Stimulated activated effector memory CD8-positive, alpha-beta T cell treated with anti-CD3 and anti-CD28 coated beads, Interleukin-12 subunit alpha, Interleukin-12 subunit beta, amount 100 ng/mL, for 72 hours (primary cell): Measurements from ENCODE around the gene EPB41L1.

Experiments
- ATAC-seq: fragments of 150-1000 bp; cut with Tn5 transposase; 2 replicates; pipeline ENCODE4 v1.10.0; 2021
- DNase-seq, 2 donors: peaks; one replicate each; pipeline ENCODE4 v3.0.0; 2021 to 2022; ENCODE audit warnings: low spot score in 2 of 2
- H3K27ac Mint-ChIP-seq: one replicate; pipeline ENCODE4 v1.8.0; 2022; ENCODE audit warnings: mild to moderate bottlenecking, mixed read lengths
- H3K36me3 Mint-ChIP-seq: one replicate; pipeline ENCODE4 v1.8.0; 2022; ENCODE audit warnings: mild to moderate bottlenecking, mixed read lengths
- H3K4me1 Mint-ChIP-seq: one replicate; pipeline ENCODE4 v1.8.0; 2022; ENCODE audit warnings: mixed read lengths
- H3K4me3 Mint-ChIP-seq: one replicate; pipeline ENCODE4 v1.8.0; 2022; ENCODE audit warnings: mild to moderate bottlenecking, mixed read lengths
- H3K9me3 Mint-ChIP-seq: one replicate; pipeline ENCODE4 v1.8.0; 2022; ENCODE audit warnings: mixed read lengths

EPB41L1 gene

GRCh38 chr20:36235892-36236785 is 81.6 kb downstream of the EPB41L1 start, which contains the start of gene AAR2:
Gene AAR2 (plus strand): TSS chr20:36236478. CDS start chr20:36239869, 3,391 bp downstream.
- Mint-ChIP-seq H3K36me3 (peaks cover 42% of the 10 kb centered on the region), H3K9me3 (no peaks in the 10 kb centered on the region), H3K4me1 (peaks cover 25% of the 10 kb centered on the region), H3K4me3 (peak within 1 kb of the TSS; percentile 76), H3K27ac (peak within 1 kb of the TSS; percentile 96)
- ATAC-seq (peak; percentile 97), DNase-seq (peak; percentile 63 to 89)

- Mint-ChIP-seq H3K4me3 (peak overlapping the region; percentile 76), H3K9me3 (no peaks in the 10 kb centered on the region), H3K36me3 (peaks cover 48% of the 10 kb centered on the region), H3K27ac (peak overlapping the region; percentile 96), H3K4me1 (peaks cover 25% of the 10 kb centered on the region)
- DNase-seq: no peak
- peak; percentile 25 for ATAC-seq
Measured at GRCh38 chr20:36236786-36237121, 82.2 kb downstream of the EPB41L1 start.

- DNase-seq: no peak
- H3K36me3 Mint-ChIP-seq: peaks cover 56% of the 10 kb centered on the region
- peaks cover 25% of the 10 kb centered on the region for H3K4me1 Mint-ChIP-seq
- no peak for ATAC-seq
- H3K9me3 Mint-ChIP-seq: no peaks in the 10 kb centered on the region
- H3K27ac Mint-ChIP-seq: peak overlapping the region; percentile 96
- peak overlapping the region; percentile 76 for H3K4me3 Mint-ChIP-seq
Measured at GRCh38 chr20:36237477-36237876, 82.9 kb downstream of the EPB41L1 start.

GRCh38 chr20:36238153-36238552 is 83.6 kb downstream of the EPB41L1 start:
- Mint-ChIP-seq H3K9me3 (no peaks in the 10 kb centered on the region), H3K27ac (peak overlapping the region; percentile 72), H3K36me3 (peaks cover 62% of the 10 kb centered on the region), H3K4me3 (peak overlapping the region; percentile 76), H3K4me1 (peaks cover 25% of the 10 kb centered on the region)
- ATAC-seq (no peak), DNase-seq (no peak)

- H3K4me3 Mint-ChIP-seq: no peak overlapping the region
- H3K36me3 Mint-ChIP-seq: peaks cover 68% of the 10 kb centered on the region
- no peak for DNase-seq
- ATAC-seq: no peak
- peak overlapping the region; percentile 72 for H3K27ac Mint-ChIP-seq
- no peaks in the 10 kb centered on the region for H3K9me3 Mint-ChIP-seq
- H3K4me1 Mint-ChIP-seq: peaks cover 25% of the 10 kb centered on the region
Measured at GRCh38 chr20:36238760-36239159, 84.2 kb downstream of the EPB41L1 start.

GRCh38 chr20:36240076-36240475 is 85.5 kb downstream of the EPB41L1 start:
- Mint-ChIP-seq H3K36me3 (peaks cover 82% of the 10 kb centered on the region), H3K4me1 (peaks cover 30% of the 10 kb centered on the region), H3K27ac (no peak overlapping the region), H3K9me3 (no peaks in the 10 kb centered on the region), H3K4me3 (no peak overlapping the region)
- no peak for ATAC-seq
- DNase-seq: no peak

- H3K9me3 Mint-ChIP-seq: no peaks in the 10 kb centered on the region
- peaks cover 32% of the 10 kb centered on the region for H3K4me1 Mint-ChIP-seq
- ATAC-seq (no peak), DNase-seq (no peak)
- peaks cover 98% of the 10 kb centered on the region for H3K36me3 Mint-ChIP-seq
- no peak overlapping the region for H3K27ac Mint-ChIP-seq
- no peak overlapping the region for H3K4me3 Mint-ChIP-seq
Measured at GRCh38 chr20:36241678-36242077, 87.1 kb downstream of the EPB41L1 start.

- Mint-ChIP-seq H3K27ac (no peak overlapping the region), H3K9me3 (no peaks in the 10 kb centered on the region), H3K36me3 (peaks cover 100% of the 10 kb centered on the region), H3K4me1 (peaks cover 27% of the 10 kb centered on the region), H3K4me3 (no peak overlapping the region)
- ATAC-seq (no peak), DNase-seq (no peak)
Measured at GRCh38 chr20:36243726-36244125, 89.2 kb downstream of the EPB41L1 start.

- no peak overlapping the region for H3K27ac Mint-ChIP-seq
- no peaks in the 10 kb centered on the region for H3K9me3 Mint-ChIP-seq
- peaks cover 27% of the 10 kb centered on the region for H3K4me1 Mint-ChIP-seq
- no peak overlapping the region for H3K4me3 Mint-ChIP-seq
- ATAC-seq (no peak), DNase-seq (no peak)
- H3K36me3 Mint-ChIP-seq: peaks cover 99% of the 10 kb centered on the region
Measured at GRCh38 chr20:36246401-36246800, 91.9 kb downstream of the EPB41L1 start.

- H3K9me3 Mint-ChIP-seq: no peaks in the 10 kb centered on the region
- DNase-seq: no peak
- peaks cover 83% of the 10 kb centered on the region for H3K36me3 Mint-ChIP-seq
- H3K27ac Mint-ChIP-seq: no peak overlapping the region
- no peak overlapping the region for H3K4me3 Mint-ChIP-seq
- ATAC-seq: no peak
- peaks cover 45% of the 10 kb centered on the region for H3K4me1 Mint-ChIP-seq
Measured at GRCh38 chr20:36248836-36249235, 94.3 kb downstream of the EPB41L1 start.

- Mint-ChIP-seq H3K27ac (no peak overlapping the region), H3K36me3 (peaks cover 81% of the 10 kb centered on the region), H3K4me3 (no peak overlapping the region), H3K4me1 (peaks cover 45% of the 10 kb centered on the region), H3K9me3 (no peaks in the 10 kb centered on the region)
- ATAC-seq (no peak), DNase-seq (no peak)
Measured at GRCh38 chr20:36249450-36249849, 94.9 kb downstream of the EPB41L1 start.

GRCh38 chr20:36251426-36251825 is 96.9 kb downstream of the EPB41L1 start:
- Mint-ChIP-seq H3K4me1 (peaks cover 36% of the 10 kb centered on the region), H3K9me3 (no peaks in the 10 kb centered on the region), H3K36me3 (peaks cover 81% of the 10 kb centered on the region), H3K4me3 (no peak overlapping the region), H3K27ac (no peak overlapping the region)
- no peak for ATAC-seq
- no peak for DNase-seq

- Mint-ChIP-seq H3K4me3 (no peak overlapping the region), H3K27ac (peak overlapping the region; percentile 4), H3K4me1 (peaks cover 36% of the 10 kb centered on the region), H3K9me3 (no peaks in the 10 kb centered on the region), H3K36me3 (peaks cover 81% of the 10 kb centered on the region)
- DNase-seq: no peak
- no peak for ATAC-seq
Measured at GRCh38 chr20:36252511-36252910, 98.0 kb downstream of the EPB41L1 start.

- H3K4me3 Mint-ChIP-seq: no peak overlapping the region
- H3K4me1 Mint-ChIP-seq: peaks cover 32% of the 10 kb centered on the region
- DNase-seq: no peak
- H3K27ac Mint-ChIP-seq: peak overlapping the region; percentile 4
- peaks cover 76% of the 10 kb centered on the region for H3K36me3 Mint-ChIP-seq
- no peak for ATAC-seq
- H3K9me3 Mint-ChIP-seq: no peaks in the 10 kb centered on the region
Measured at GRCh38 chr20:36253036-36253435, 98.5 kb downstream of the EPB41L1 start.

- Mint-ChIP-seq H3K27ac (peak overlapping the region; percentile 4), H3K36me3 (peaks cover 66% of the 10 kb centered on the region), H3K4me1 (peaks cover 24% of the 10 kb centered on the region), H3K9me3 (no peaks in the 10 kb centered on the region), H3K4me3 (no peak overlapping the region)
- DNase-seq (no peak), ATAC-seq (no peak)
Measured at GRCh38 chr20:36254076-36254475, 99.5 kb downstream of the EPB41L1 start.

GRCh38 chr20:36255445-36255844 is 100.9 kb downstream of the EPB41L1 start:
- ATAC-seq (no peak), DNase-seq (no peak)
- H3K36me3 Mint-ChIP-seq: peaks cover 52% of the 10 kb centered on the region
- peak overlapping the region; percentile 56 for H3K27ac Mint-ChIP-seq
- peaks cover 21% of the 10 kb centered on the region for H3K4me1 Mint-ChIP-seq
- no peaks in the 10 kb centered on the region for H3K9me3 Mint-ChIP-seq
- no peak overlapping the region for H3K4me3 Mint-ChIP-seq
